ENCODE results near the gene ZSCAN23. TPM values are rescaled to one million over a fixed set of nuclear protein-coding genes. Genes with fewer than 3 reads are reported as not detected.

The ZSCAN23 gene
- total and polyA plus RNA-seq, 9 of the 15 experiments (the other 6 are each of a cell fraction or from before 2014, with no cell fraction given), result 0.05 to 0.29 (median 0.21) TPM; not detected in 1

DNA sequence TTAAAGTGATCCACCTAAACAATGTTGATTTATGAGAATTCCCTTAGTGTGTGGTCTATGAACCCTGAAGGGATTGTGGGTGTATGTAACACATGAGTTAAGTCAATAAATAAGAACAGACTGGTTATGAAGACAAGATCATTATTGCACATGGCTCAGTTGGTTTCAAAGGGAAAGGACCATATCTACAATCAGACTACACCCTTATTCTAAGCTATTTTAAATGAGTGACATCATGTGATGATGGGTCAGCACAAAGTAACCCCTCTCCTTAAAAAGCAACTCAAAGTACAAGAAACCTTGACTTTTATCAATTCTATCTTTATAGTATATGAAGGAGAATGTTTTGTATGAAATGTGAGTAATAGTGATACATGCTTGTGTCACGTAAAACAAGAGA, 15.3 kb upstream of the ZSCAN23 start (continued):
- TF ChIP-seq, protein P1, sequence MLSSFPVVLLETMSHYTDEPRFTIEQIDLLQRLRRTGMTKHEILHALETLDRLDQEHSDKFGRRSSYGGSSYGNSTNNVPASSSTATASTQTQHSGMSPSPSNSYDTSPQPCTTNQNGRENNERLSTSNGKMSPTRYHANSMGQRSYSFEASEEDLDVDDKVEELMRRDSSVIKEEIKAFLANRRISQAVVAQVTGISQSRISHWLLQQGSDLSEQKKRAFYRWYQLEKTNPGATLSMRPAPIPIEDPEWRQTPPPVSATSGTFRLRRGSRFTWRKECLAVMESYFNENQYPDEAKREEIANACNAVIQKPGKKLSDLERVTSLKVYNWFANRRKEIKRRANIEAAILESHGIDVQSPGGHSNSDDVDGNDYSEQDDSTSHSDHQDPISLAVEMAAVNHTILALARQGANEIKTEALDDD (IDR thresholded peaks at IDR 0.05), result peak; percentile 38; the same call in 1 of the 2 replicates
- TF ChIP-seq MAFG (tag; conservative IDR thresholded peaks at IDR 0.05), result peak; percentile 64
- peak; percentile 65 for TF ChIP-seq ATF7 (IDR thresholded peaks at IDR 0.05)
- TF ChIP-seq ZNF436 (CRISPR knock-in tag; IDR thresholded peaks at IDR 0.05), result no peak

DNA sequence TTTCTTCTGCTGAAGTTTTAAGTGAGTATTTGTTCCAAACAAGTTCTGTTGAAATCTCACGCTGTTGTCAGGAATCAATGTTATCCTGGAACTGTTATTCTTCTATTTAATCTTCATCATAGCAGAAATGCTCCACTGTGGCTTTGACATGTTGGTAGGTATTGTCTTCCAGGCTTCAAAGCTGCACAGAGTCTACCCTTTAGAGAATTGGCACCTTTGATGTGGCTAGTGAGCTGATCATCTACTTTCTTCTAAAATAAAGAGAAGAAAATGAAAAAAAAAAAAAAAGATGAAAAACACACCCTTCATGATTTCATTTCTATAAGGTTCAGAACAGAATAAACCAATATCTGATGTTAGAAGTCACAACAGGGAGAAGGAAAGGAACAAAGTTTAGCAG, 5.8 kb upstream of the ZSCAN23 start:
- no peaks in the 10 kb centered on the region for H3K36me3 ChIP-seq (ENCODE audit: control insufficient read depth, insufficient read depth, low read length)
- BruUV-seq (replicated peaks), result no TSS peak
- H4K20me1 ChIP-seq (replicated peaks; ENCODE audit: control insufficient read depth, insufficient read depth, low read length), result no peaks in the 10 kb centered on the region
- H3K27me3 ChIP-seq (ENCODE audit: control insufficient read depth in 2 of 2, insufficient read depth in 2 of 2, low read length in 2 of 2), result no peaks in the 10 kb centered on the region
- no peaks in the 10 kb centered on the region for H3K9me1 ChIP-seq (ENCODE audit: control insufficient read depth, insufficient read depth, low read length)
- ATAC-seq, result no peak
- POLR2A ChIA-PET, result interaction anchor here (0.6 to 1.0 kb wide), 2 partner anchors 16 to 204 kb away, joined by 3 to 4 read pairs; no protein-coding TSS in a partner anchor
- no peak for DNase-seq (ENCODE audit: extremely low read depth in 1 of 4, low spot score in 3 of 4)
- CTCF ChIA-PET (ENCODE audit: low intra/inter-chr PET ratio), result interaction anchor here (0.6 kb wide), 1 partner anchor 497 kb away, joined by 3 read pairs; no protein-coding TSS in a partner anchor
- no peak overlapping the region for H2AFZ ChIP-seq (ENCODE audit: low read depth, low read length)
- no peak for FAIRE-seq
- no peak overlapping the region for H3K4me3 ChIP-seq
- H3K79me2 ChIP-seq (ENCODE audit: control insufficient read depth, insufficient read depth, low read length), result no peaks in the 10 kb centered on the region
- WGBS (ENCODE audit: insufficient coverage, low coverage, missing lambda C conversion rate), result 75% methylated on average over 1 of the region's 1 CpG
- peaks cover 0 to 5% of the 10 kb centered on the region in 2 experiments; a peak in 1 of 5 replicates for H3K4me1 ChIP-seq (replicated peaks in 1 of 2; ENCODE audit: control insufficient read depth in 2 of 2, insufficient read depth in 2 of 2, low read length in 2 of 2)
- in situ Hi-C loops (cut with MboI), result no loop called here
- H3K9ac ChIP-seq (ENCODE audit: insufficient read depth in 1 of 2, low read depth in 2 of 2, low read length in 2 of 2), result no peak overlapping the region
- no peak overlapping the region for H3K4me2 ChIP-seq (ENCODE audit: insufficient read depth, low read length)
- H3K9me3 ChIP-seq (replicated peaks; ENCODE audit: control insufficient read depth, insufficient read depth, low read depth, low read length), result peaks cover 5% of the 10 kb centered on the region; the same call in 1 of the 2 replicates
- intact Hi-C loops (cut with micrococcal nuclease), result no loop called here
- no peak overlapping the region for H3K27ac ChIP-seq (ENCODE audit: extremely low read depth, low read depth, low read length)
- TF ChIP-seq GATAD2B (IDR thresholded peaks at IDR 0.05; ENCODE audit: borderline replicate concordance) (no peak), ETS2 (tag; IDR thresholded peaks at IDR 0.05; ENCODE audit: borderline replicate concordance, poor library complexity, severe bottlenecking) (no peak), TAF15 (IDR thresholded peaks at IDR 0.05; ENCODE audit: low read depth, low read length) (no peak), KDM4B (IDR thresholded peaks at IDR 0.05; ENCODE audit: borderline replicate concordance in 2 of 2, low read depth in 1 of 2) (no peak), RBM34 (IDR thresholded peaks at IDR 0.05; ENCODE audit: borderline replicate concordance, insufficient read depth, low read length) (no peak), ZNF124 (CRISPR knock-in tag; IDR thresholded peaks at IDR 0.05) (no peak), GATAD2A (IDR thresholded peaks at IDR 0.05) (no peak)
- TF ChIP-seq, protein P2, sequence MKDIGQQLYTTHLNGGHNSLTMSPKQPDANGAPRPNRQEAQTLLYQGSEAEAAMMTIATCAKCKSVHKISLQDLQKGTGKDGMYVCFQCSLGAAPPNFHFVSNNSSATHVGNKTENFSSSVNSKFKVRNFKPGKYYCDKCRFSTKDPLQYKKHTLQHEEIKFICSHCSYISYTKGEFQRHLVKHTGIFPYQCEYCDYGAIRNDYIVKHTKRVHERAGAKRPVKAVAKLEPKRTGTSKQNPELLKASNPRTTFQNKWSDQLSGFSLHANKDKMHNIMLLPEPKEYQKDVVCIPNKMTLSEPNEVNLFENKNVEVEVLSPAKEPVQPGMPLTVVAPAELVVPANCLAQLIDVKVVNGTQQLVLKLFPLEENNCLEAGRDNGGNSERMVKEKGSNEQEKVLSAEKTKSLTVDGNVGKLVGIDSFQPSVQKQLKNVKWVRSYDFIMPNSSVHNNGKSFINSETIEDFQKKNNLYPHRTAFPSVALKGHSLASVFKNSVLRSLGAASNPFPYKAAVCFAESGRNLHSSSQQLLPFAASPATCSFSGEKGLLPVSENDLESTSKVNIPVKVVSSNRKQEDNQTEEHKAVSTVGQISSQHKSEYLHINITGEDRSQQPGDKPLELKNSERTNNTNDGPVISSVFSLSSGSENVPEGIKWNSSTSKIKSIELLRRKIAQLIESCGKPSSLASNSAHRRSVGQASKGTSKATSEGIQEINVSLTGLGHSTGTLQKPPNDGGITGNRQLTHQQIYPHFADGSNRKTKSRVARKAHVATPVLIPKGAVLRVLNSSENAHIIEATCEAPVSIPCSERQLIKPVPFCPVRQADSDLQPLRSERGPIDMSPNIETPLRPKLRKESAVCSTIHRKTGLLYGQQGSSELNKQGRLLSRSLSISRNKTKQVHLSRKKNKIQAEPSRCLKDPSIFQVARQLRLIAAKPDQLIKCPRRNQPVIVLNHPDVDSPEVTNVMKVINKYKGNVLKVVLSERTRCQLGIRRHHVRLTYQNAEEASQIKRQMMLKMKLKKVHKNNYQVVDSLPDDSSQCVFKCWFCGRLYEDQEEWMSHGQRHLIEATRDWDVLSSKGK (CRISPR knock-in tag; IDR thresholded peaks at IDR 0.05), result no peak
- TF ChIP-seq, protein P3, sequence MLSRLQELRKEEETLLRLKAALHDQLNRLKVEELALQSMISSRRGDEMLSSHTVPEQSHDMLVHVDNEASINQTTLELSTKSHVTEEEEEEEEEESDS (CRISPR knock-in tag; IDR thresholded peaks at IDR 0.05), result no peak
